NCI-H524 (cell line): ENCODE measurements around the gene MEG3.

Source experiments
- DNase-seq, 2 experiments: peaks; one replicate each; lab custom pipeline; 2025; lab: John Stamatoyannopoulos, UW

MEG3 gene

DNA sequence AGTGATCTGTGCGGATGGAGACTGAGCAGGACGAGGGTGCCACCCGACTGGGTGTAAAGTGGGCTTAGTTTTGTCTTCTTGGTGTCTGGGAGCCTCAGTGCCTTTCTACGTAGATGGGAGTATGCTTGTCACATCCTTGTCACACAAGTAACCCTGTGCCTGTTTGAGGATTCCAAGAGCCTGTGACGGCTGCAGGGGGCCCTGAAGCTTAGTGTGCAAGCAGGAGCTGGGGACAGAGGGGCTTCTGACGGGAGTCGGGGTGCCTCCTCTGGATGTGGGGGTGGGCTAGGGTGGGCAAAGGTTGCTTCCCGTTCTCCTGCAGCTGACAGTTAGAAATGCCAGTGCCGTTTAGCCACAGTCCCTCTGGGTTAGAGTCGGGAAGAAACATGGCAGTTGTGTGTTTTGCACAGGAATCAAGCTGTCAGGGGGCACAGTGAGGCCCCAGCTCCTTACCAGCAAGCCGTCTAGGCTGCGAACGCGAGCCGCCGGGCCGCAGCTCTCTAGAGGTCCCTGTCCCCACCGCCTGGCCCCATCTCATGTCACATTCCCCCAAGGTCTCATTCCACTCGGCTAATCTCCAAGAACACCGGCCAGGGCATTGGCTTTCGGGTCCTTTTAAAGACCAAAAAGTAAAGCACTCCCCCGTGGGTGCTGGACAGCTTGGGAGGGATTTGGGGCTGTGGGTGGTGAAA lies 70.6 kb downstream of the MEG3 start:
- DNase-seq = peak in 1 of 2 experiments; percentile 28

DNA sequence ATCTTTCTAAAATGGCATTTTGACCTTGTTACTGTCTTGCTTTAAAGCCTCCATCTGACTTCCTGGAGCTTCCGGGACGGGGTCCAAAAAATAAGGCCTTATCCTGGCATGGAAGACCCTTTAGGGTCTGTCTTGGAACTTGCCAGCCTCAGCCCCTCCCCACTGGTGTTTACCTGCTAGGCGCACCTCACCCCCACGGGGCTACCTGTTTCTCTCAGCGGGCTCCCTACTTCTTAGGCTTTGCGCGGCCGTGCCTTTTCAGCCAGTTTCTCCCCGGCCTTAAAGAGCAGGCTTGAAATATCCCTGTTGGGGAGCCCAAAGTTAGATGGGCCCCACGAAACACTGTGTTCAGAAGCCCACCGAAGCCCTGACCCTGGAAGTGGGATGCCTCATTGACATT lies 72.5 kb downstream of the MEG3 start:
- DNase-seq = no peak

DNA sequence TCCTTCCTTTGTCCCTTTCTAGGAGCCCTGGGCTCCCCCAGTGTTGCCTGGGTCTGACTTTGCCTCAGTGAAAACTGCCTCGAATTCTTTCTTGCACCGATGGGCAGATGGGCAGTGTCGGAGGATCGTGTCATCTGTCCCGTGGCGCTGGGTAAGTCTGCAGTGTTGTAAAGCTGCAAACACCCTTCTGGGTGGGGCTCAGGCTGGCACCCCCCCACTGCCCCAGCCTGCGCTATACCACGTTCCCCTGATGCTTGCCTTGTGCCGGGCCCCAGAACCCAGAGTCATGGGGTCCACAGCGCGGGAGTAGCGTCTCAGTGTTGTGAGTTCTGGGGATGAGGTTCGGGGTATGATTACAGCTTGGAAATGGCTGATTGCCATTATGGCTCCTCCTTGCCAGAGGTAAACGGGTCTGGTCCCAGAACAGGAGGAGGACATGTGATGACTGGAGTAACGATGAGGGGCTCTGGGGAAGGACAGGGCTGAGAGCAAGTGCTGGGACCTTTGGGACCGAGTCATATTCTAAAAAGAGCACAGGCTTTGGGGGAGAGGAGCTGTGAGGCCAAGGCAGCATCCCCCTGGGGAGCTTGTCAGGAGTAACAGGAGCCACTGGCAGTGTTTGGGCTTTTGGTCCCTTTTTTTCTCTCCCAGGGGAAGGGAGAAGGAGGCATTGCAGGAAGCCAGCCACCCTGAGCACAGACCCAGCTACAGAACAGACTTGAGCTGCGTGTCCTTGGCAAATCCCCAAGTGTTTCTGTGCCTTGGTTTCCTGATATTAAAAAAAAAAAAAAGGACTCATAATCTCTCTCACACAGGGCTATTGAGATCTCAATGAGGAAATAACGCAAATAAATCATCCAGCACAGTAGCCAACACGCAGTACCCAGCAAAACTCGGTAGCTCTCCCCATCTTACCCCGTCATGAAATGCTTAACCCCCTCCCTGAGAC lies 73.3 kb downstream of the MEG3 start:
- DNase-seq = peak in 1 of 2 experiments; percentile 52

DNA sequence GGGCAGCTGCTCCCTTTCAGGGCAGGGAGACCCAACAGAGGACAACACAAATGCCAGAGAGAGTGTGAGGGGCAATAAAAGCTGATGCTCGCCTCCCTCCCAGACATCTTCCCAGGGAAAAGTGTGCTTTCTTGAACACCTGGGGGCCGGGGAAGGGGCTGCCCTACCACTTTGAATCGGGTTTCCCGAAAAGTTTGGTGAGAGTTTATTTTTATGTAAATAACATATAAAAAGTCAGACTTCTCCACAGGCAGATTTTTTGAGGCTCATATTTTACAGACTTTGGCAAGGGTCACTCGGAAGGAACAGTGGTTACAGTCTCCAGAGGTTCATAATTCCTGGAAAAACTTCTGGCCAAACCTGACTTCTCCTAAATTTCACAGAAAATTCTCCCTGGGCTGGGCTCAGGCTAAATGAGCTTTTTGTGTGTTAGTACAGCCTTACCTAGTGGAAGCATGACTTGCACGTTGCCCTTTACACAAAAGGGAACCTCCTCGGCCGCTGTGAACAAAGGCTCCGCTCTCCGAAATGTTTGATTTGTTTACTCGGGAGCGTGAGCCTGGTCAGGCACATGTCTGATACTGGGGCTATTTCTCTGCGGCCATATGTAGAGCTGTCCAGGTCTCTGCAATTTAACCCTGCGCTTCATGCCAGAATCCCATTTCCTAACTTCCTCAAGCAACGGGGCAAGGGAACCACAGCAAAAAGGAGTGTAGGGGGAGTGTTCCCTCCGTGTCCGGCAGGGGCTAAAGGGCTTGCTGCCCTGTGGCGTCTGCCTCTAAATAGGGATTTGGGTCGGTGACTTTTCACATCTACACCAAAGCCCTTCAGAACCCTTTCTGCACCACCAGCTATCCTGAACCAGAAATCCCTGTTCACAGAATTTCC lies 74.2 kb downstream of the MEG3 start:
- DNase-seq = peak in 1 of 2 experiments; percentile 6

GRCh38 chr14:100900837-100901390 lies 75.0 kb downstream of the MEG3 start:
- peak; percentile 60 to 87 for DNase-seq

GRCh38 chr14:100901391-100902183 lies 75.7 kb downstream of the MEG3 start:
- DNase-seq = no peak

GRCh38 chr14:100902295-100903133 lies 76.6 kb downstream of the MEG3 start:
- peak; percentile 16 to 63 for DNase-seq

DNA sequence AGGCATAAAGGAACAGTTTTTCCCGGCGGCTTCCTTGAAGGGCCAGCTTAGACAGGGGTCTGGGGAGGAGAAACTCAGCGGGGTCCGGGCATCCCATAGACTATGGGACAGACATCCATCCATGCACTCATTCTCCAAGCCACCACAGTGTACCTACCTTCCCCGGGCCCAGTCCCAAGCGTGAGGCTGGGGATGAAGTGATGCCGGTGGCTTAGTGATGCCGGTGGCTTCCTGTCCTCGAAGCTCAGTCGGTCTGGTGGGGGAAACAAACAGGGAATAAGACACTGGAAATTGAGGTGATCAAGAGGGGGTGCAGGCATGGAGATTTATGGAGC lies 77.2 kb downstream of the MEG3 start:
- no peak for DNase-seq

- no peak for DNase-seq
Observed at GRCh38 chr14:100903672-100904185, 77.8 kb downstream of the MEG3 start, which contains the start of gene RTL1. TSS of gene RTL1 (minus strand) at chr14:100903722. CDS start at chr14:100884788, 18,934 bp downstream.

DNA sequence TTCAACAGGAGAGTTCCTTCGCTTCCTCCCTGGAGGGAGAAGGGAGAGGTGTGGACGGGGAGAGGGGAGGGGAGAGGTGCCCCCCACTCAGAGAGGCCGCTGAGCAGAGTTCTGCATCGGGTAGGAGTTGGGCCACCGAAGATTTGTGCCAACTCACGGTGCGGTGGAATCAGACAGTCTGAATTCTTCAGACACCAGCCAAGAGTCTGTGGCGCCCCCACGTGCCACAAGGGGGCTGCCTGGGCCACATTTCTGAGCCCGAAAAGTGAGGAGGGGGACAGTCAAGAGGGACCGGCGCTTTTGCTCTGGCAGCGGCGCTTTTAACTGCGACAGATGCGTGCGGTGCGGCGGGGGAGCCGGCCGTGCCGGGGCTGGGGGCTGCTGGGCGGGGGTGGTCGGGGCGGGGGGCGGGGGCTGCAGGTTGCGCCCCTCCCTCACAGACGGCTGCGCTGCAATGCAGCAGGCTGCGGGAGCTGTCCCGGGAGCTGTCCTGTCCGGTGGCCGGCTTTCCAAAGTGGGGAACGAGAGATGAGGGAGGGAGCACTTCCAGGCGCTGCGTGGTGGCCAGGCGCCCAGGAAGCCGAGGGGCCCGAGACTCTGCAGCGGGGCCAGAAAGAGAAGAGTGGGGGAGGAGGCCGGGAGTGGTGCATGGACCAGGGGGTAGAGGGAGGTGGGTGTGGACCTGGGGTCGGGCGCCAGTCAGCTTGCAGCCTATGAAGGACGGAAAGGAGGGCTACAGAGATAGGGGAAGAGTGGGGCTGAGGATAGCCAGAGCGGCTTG lies 78.6 kb downstream of the MEG3 start:
- peak; percentile 34 to 79 for DNase-seq

DNA sequence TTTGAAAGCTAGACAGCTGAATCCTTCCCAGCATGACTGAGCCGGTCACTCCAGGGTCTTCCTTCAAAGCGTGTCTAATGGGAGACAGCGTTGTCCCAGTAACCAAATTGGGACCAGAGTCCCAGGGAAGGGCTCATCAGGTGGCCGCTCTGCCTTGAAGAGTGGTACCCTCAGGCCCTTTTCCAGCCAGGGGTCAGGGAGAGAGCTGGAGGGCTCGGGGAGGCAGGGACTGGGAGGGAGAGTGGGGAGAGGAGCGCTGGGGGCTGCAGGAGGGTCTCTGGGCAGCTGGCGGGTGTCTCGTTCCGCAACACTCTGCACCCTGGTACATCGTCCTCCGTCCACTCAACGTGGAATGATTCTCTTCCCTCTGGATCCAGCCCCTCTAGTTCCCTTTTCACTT lies 79.2 kb downstream of the MEG3 start:
- no peak for DNase-seq

DNA sequence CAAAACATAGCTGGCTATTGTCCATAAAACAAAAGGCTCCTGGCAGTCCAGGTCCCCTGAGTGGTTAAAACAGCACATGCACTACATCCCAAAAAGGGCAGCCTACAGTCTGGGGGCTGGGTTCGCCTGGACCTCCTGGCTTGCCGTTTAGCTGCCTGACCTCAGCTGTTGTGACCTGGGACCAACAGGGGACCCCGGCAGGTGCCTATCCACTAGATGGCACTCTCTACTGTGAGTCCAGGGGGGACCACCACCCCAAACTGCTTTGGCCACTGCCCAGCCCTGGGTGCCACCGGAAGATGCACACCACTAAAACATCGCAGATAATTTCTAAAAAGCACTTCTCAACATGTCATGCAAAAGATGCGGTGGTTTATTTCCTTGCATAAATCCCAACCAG lies 80.5 kb downstream of the MEG3 start:
- DNase-seq = peak; percentile 6 to 47

DNA sequence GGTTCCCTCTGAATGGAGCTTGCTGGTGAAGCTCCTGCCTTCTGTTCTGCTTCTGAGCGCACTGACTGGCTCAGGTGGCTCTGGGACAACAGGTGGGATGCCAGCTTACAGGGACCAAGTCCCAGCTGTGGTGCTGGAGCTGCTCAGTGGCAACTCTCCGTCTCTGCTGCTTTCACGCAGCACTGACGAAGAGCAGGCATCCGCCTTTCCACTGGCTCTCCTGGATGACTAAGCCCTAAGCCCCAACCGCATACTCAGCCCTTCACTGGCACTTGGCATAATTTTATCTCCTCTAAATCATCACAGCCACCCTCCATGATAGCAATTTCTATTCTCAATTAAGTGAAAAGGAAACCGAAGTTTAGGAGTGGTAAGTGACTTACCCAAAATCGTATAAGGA lies 81.3 kb downstream of the MEG3 start:
- DNase-seq = no peak

DNA sequence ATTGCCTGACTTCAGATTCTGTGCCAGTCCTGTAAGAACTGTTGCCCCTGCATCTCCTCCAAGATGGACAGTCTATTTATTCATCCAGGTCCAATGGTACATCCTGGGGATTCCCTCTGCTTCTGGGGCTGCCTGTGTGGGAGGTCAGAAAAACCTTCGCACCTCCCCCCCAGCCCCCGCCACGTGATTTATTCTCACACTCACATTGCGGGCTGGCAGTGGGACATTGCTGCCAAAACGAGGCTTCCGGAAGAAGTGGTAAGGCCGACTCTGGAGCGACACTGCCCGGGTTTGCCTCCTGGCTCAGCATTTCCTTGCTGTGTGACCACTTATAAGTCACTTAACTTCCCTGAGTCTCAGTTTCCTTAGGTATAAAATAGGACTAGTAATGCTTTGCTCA lies 83.5 kb downstream of the MEG3 start:
- no peak for DNase-seq
